Esophagus mucosa (tissue), 1 donor: Measurements from ENCODE around the gene BTNL2. TPM values are rescaled to one million over a fixed set of nuclear protein-coding genes. Genes with fewer than 3 reads are reported as not detected.
"Not testable (repeated sequence)": the region's sequence is repeated elsewhere in the genome, so short reads cannot be mapped to it uniquely, and the experiment has no call there.

Experiments
- ATAC-seq: fragments of 200-7000 bp; cut with Tn5 transposase; one replicate; pipeline ENCODE4 v1.9.1; 2020
- total RNA-seq: library from RNA; stranded (reverse); gene quantifications from one replicate; pipeline ENCODE4 v1.2.4, GENCODE V29; 2023
- donor health status: DM: yes; HTN: yes; CAD: no.

Gene BTNL2
- not detected for total RNA-seq

- ATAC-seq = no peak
Observed at GRCh38 chr6:32406857-32407256, at the start of gene BTNL2. TSS of gene BTNL2 (minus strand) at chr6:32407181. CDS start at chr6:32407123, 58 bp downstream.

GRCh38 chr6:32449088-32449736, 42.2 kb upstream of the BTNL2 start:
- ATAC-seq = no peak

GRCh38 chr6:32447932-32448331, 41.0 kb upstream of the BTNL2 start:
- no peak for ATAC-seq

- ATAC-seq = no peak
Observed at GRCh38 chr6:32445321-32445854, 38.4 kb upstream of the BTNL2 start.

GRCh38 chr6:32444433-32444832, 37.5 kb upstream of the BTNL2 start:
- no peak for ATAC-seq

- ATAC-seq = no peak
Observed at GRCh38 chr6:32442977-32443552, 36.1 kb upstream of the BTNL2 start.

GRCh38 chr6:32442243-32442667, 35.3 kb upstream of the BTNL2 start:
- no peak for ATAC-seq

GRCh38 chr6:32439602-32440214, 32.7 kb upstream of the BTNL2 start, which contains the start of gene HLA-DRA:
TSS of gene HLA-DRA (plus strand) at chr6:32439887. CDS start at chr6:32439951, 64 bp downstream.
- peak; percentile 79 for ATAC-seq

- no peak for ATAC-seq
Observed at GRCh38 chr6:32439139-32439538, 32.2 kb upstream of the BTNL2 start.

GRCh38 chr6:32436995-32437836, 30.2 kb upstream of the BTNL2 start:
- peak; percentile 52 for ATAC-seq

GRCh38 chr6:32436186-32436585, 29.2 kb upstream of the BTNL2 start:
- no peak for ATAC-seq

GRCh38 chr6:32433950-32434349, 27.0 kb upstream of the BTNL2 start:
- ATAC-seq = not testable (repeated sequence)

GRCh38 chr6:32432050-32432450, 25.1 kb upstream of the BTNL2 start:
- ATAC-seq = peak; percentile 54

GRCh38 chr6:32431142-32431541, 24.2 kb upstream of the BTNL2 start:
- ATAC-seq = no peak

- no peak for ATAC-seq
Observed at GRCh38 chr6:32430179-32430578, 23.2 kb upstream of the BTNL2 start.

- no peak for ATAC-seq
Observed at GRCh38 chr6:32427934-32428474, 21.0 kb upstream of the BTNL2 start.

- ATAC-seq = no peak
Observed at GRCh38 chr6:32427218-32427617, 20.2 kb upstream of the BTNL2 start.

GRCh38 chr6:32426338-32426737, 19.4 kb upstream of the BTNL2 start:
- ATAC-seq = no peak

GRCh38 chr6:32424589-32425300, 17.8 kb upstream of the BTNL2 start:
- ATAC-seq = peak; percentile 53

GRCh38 chr6:32416036-32416435, 9.1 kb upstream of the BTNL2 start:
- no peak for ATAC-seq

- peak; percentile 72 for ATAC-seq
Observed at GRCh38 chr6:32415521-32416019, 8.6 kb upstream of the BTNL2 start.
